HL-60 (cell line): Measurements from ENCODE around the gene ATP8A2.

Source experiments
- DNase-seq, 2 experiments: peaks; one replicate each; pipeline ENCODE4 v3.0.0-alpha.2; 2010 to 2020; ENCODE audit warnings: low read depth in 1 of 2, low spot score in 1 of 2
- H3K27ac ChIP-seq: fragments of 250-450 bp; sonication (Bioruptor Pico); replicated peaks from 2 replicates; pipeline ENCODE4 v1.5.1; 2020; ENCODE audit warnings: mild to moderate bottlenecking, moderate library complexity
- H3K27me3 ChIP-seq: fragments of 250-450 bp; sonication (Bioruptor Pico); 2 replicates; pipeline ENCODE4 v1.5.1; 2021; ENCODE audit warnings: mild to moderate bottlenecking, moderate library complexity; ENCODE audit not compliant: insufficient read depth, poor library complexity, severe bottlenecking
- H3K4me3 ChIP-seq: replicated peaks from 2 replicates; pipeline ENCODE4 v1.5.1; 2011; ENCODE audit warnings: mild to moderate bottlenecking, control low read depth, low read length; ENCODE audit not compliant: insufficient read depth
- CTCF ChIP-seq: IDR thresholded peaks from one replicate; pipeline ENCODE4 v1.5.1; 2011; ENCODE audit warnings: low read length, control low read depth, inconsistent platforms; ENCODE audit not compliant: insufficient read depth
- GABPA ChIP-seq: IDR thresholded peaks from 2 replicates; pipeline ENCODE4 v1.6.1; 2012; ENCODE audit warnings: low read depth
- POLR2AphosphoS5 ChIP-seq: IDR thresholded peaks from 2 replicates; pipeline ENCODE4 v1.6.1; 2012; ENCODE audit warnings: low read depth
- REST ChIP-seq: IDR thresholded peaks from 2 replicates; pipeline ENCODE4 v1.6.1; 2012; ENCODE audit warnings: low read depth; ENCODE audit not compliant: insufficient replicate concordance
- SPI1 ChIP-seq: IDR thresholded peaks from 2 replicates; pipeline ENCODE4 v1.6.1; 2012; ENCODE audit warnings: low read depth, mild to moderate bottlenecking, borderline replicate concordance

The ATP8A2 gene

GRCh38 chr13:26054896-26055295 lies 683.1 kb downstream of the ATP8A2 start:
- Histone ChIP-seq H3K27ac (no peak overlapping the region), H3K27me3 (peaks cover 27% of the 10 kb centered on the region), H3K4me3 (no peak overlapping the region)
- TF ChIP-seq POLR2AphosphoS5, result no peak
- no peak for TF ChIP-seq SPI1
- TF ChIP-seq CTCF, result no peak
- TF ChIP-seq REST, result no peak
- no peak for TF ChIP-seq GABPA
- no peak for DNase-seq

- Histone ChIP-seq H3K27ac (no peak overlapping the region), H3K27me3 (no peaks in the 10 kb centered on the region), H3K4me3 (no peak overlapping the region)
- DNase-seq, result no peak
- no peak for TF ChIP-seq POLR2AphosphoS5
- no peak for TF ChIP-seq REST
- TF ChIP-seq GABPA, result no peak
- TF ChIP-seq SPI1, result no peak
- no peak for TF ChIP-seq CTCF
These were observed 686.9 kb downstream of the ATP8A2 start for GRCh38 chr13:26058704-26059103.

- no peak for TF ChIP-seq SPI1
- TF ChIP-seq REST, result no peak
- TF ChIP-seq POLR2AphosphoS5, result no peak
- no peak for TF ChIP-seq GABPA
- no peak for TF ChIP-seq CTCF
- Histone ChIP-seq H3K27me3 (no peaks in the 10 kb centered on the region), H3K27ac (no peak overlapping the region), H3K4me3 (no peak overlapping the region)
- no peak for DNase-seq
These were observed 688.6 kb downstream of the ATP8A2 start for GRCh38 chr13:26060357-26060756.
